Testis (tissue), 3 donors: ENCODE data around the gene COPG1. TPM values are rescaled to one million over a fixed set of nuclear protein-coding genes. Genes with fewer than 3 reads are reported as not detected.

ENCODE experiments used
- DNase-seq: peaks from one replicate; pipeline ENCODE4 v3.0.0-alpha.2; 2019
- H3K27ac ChIP-seq, 2 donors: fragments of 200-600 bp; sonication (generic); one replicate each; pipeline ENCODE4 v1.5.1; 2019
- H3K27me3 ChIP-seq: fragments of 200-600 bp; sonication (generic); one replicate; pipeline ENCODE4 v1.5.1; 2019
- H3K36me3 ChIP-seq: fragments of 200-600 bp; sonication (generic); one replicate; pipeline ENCODE4 v1.5.1; 2017; ENCODE audit warnings: low read depth; ENCODE audit errors: missing control alignments
- H3K4me1 ChIP-seq: fragments of 200-600 bp; sonication (generic); one replicate; pipeline ENCODE4 v1.5.1; 2019
- H3K4me3 ChIP-seq, 2 donors: fragments of 200-600 bp; sonication (generic); one replicate each; pipeline ENCODE4 v1.5.1; 2017 to 2019
- H3K9me3 ChIP-seq: fragments of 200-600 bp; sonication (generic); one replicate; pipeline ENCODE4 v1.5.1; 2017
- POLR2A ChIP-seq: fragments of 450-650 bp; IDR thresholded peaks from one replicate; pipeline ENCODE4 v1.6.1; 2017; ENCODE audit warnings: antibody characterized with exemption, mild to moderate bottlenecking, moderate library complexity
- WGBS, 2 donors: methylation state at CpG; one replicate each; pipeline ENCODE4 v1.1.5; 2018; 5-methylcytosine and 5-hydroxymethylcytosine counted together
- intact Hi-C: fragments of 100-400 bp; cut with DNase I; formaldehyde crosslinking; loops from one replicate; pipeline ENCODE4 v1.15.1; 2023; ENCODE audit warnings: low total_unique reads
- polyA plus RNA-seq: library from polyadenylated mRNA; stranded (reverse); fragments of 350-450 nt; fragmentation: Illumina TruSeq; extraction: RNeasy Lipid Tissue Mini Kit (QIAGEN cat#74804); gene quantifications from one replicate; pipeline ENCODE4 v1.2.3, GENCODE V29; 2014; ENCODE audit warnings: low read depth, low replicate concordance; ENCODE audit not compliant: insufficient read depth
- total RNA-seq, 2 donors: library from RNA; depleted of rRNA; stranded (reverse); fragments of >200 nt; gene quantifications; one replicate each; pipeline ENCODE4 v1.2.3, GENCODE V29; 2016
- TF ChIP-seq, protein P1 (sequence below), 3 experiments: fragments of 450-650 bp in 2 of 3; fragments of 200-600 bp in 1 of 3; sonication (generic) in 1 of 3; IDR thresholded peaks; one replicate each; pipeline ENCODE4 v1.5.1; 2016 to 2019; ENCODE audit warnings: antibody characterized with exemption in 3 of 3, mild to moderate bottlenecking in 2 of 3, moderate library complexity in 1 of 3

COPG1 gene
- total and polyA plus RNA-seq, 3 donors from 2014 or later: 94.5 to 113 (median 98.2) TPM

DNA sequence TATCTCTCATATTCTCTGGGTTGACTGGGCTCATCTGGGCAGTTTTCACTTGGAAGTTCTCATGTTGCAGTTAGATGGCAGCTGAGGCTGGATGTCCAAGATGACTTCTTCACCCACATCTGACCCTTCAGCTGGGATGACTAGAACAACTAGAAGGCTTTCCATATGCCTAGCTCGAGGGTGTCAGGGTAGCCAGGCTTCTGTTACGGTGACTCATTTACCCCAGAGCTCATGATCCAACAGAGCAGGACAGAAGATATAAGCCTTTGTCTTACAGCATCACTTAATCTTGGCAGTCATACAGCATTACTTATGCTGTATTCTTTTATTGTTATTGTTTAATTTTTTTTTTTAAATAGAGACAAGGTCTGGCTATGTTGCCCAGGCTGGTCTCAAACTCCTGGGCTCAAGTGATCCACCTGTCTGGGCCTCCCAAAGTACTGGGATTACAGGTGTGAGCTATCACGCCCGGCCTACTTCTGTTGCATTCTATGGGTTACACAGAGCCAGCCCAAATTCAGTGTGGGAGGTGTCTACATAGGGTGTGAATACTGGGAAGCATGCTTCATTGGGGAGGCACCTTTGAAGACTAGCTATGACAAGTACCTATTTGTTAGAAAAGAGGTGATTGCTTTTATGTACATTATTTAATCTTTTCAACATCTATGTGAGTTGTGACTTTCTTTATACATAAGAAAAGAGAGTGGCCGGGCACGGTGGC, 40.0 kb downstream of the COPG1 start:
- H3K27me3 ChIP-seq: no peaks in the 10 kb centered on the region
- 83 to 97% methylated on average over 5 to 6 of the region's 6 CpGs for WGBS, 2 donors
- DNase-seq: no peak
- no peak overlapping the region for H3K4me3 ChIP-seq
- TF ChIP-seq, protein P1, sequence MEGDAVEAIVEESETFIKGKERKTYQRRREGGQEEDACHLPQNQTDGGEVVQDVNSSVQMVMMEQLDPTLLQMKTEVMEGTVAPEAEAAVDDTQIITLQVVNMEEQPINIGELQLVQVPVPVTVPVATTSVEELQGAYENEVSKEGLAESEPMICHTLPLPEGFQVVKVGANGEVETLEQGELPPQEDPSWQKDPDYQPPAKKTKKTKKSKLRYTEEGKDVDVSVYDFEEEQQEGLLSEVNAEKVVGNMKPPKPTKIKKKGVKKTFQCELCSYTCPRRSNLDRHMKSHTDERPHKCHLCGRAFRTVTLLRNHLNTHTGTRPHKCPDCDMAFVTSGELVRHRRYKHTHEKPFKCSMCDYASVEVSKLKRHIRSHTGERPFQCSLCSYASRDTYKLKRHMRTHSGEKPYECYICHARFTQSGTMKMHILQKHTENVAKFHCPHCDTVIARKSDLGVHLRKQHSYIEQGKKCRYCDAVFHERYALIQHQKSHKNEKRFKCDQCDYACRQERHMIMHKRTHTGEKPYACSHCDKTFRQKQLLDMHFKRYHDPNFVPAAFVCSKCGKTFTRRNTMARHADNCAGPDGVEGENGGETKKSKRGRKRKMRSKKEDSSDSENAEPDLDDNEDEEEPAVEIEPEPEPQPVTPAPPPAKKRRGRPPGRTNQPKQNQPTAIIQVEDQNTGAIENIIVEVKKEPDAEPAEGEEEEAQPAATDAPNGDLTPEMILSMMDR (IDR thresholded peaks at IDR 0.05): no peak
- no peaks in the 10 kb centered on the region for H3K9me3 ChIP-seq
- no peaks in the 10 kb centered on the region for H3K4me1 ChIP-seq
- H3K36me3 ChIP-seq: no peaks in the 10 kb centered on the region
- no peak overlapping the region for H3K27ac ChIP-seq
- intact Hi-C loops: no loop called here

DNA sequence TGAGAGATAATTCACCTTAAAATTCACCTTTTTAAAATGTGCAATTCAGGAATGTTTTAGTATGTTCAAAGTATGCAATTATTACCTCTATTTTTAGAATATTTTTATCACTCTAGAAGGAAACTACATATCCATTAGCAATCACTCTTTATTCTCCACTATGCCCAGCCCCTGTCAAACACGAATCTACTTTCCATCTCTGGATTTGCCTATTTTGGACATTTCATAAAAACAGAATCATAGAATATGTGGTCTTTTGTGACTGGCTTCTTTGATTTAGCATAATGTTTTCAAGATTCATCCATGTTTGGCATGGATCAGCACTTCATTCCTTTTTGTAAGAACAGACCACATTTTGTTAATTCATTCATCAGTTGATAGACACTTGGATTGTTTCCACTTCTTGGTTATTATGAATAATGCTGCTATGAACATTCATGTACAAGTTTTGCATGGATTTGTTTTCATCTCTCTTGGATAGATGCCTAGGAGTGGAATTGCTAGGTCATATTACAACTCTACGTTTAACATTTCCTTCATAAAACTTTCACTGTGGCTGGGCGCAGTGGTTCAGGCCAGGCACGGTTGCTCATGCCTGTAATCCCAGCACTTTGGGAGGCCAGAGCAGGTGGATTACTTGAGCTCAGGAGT, 42.0 kb downstream of the COPG1 start:
- 75 to 83% methylated on average over 4 of the region's 4 CpGs for WGBS, 2 donors
- Histone ChIP-seq H3K9me3 (no peaks in the 10 kb centered on the region), H3K4me3 (no peak overlapping the region), H3K27ac (no peak overlapping the region), H3K36me3 (no peaks in the 10 kb centered on the region), H3K4me1 (no peaks in the 10 kb centered on the region), H3K27me3 (no peaks in the 10 kb centered on the region)
- intact Hi-C loops: no loop called here
- TF ChIP-seq, protein P1 (IDR thresholded peaks at IDR 0.05): no peak
- TF ChIP-seq POLR2A: no peak
- DNase-seq: no peak

DNA sequence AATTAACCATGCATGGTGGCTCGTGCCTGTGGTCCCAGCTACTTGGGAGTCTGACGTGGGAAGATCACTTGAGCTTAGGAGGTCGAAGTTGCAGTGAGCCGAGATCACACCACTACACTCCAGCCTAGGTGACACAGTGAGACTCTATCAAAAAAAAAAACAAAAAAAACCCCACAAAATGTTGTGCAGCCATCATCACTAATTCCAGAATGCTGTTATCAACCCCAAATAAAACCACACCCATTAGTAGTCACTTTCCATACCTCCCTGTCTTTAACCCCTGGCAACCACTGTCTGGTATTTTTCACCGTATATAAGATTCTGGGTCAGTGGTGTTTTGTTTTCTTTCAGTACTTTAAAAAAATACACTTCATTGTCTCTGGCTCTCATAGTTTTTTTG, 45.9 kb downstream of the COPG1 start:
- intact Hi-C loops: no loop called here
- no peaks in the 10 kb centered on the region for H3K27me3 ChIP-seq
- 94 to 96% methylated on average over 5 of the region's 5 CpGs for whole genome bisulfite sequencing, 2 donors
- TF ChIP-seq, protein P1 (IDR thresholded peaks at IDR 0.05): no peak
- TF ChIP-seq POLR2A: no peak
- no peak overlapping the region for H3K4me3 ChIP-seq
- H3K9me3 ChIP-seq: no peaks in the 10 kb centered on the region
- no peaks in the 10 kb centered on the region for H3K4me1 ChIP-seq
- DNase-seq: no peak
- H3K27ac ChIP-seq: no peak overlapping the region
- no peaks in the 10 kb centered on the region for H3K36me3 ChIP-seq

DNA sequence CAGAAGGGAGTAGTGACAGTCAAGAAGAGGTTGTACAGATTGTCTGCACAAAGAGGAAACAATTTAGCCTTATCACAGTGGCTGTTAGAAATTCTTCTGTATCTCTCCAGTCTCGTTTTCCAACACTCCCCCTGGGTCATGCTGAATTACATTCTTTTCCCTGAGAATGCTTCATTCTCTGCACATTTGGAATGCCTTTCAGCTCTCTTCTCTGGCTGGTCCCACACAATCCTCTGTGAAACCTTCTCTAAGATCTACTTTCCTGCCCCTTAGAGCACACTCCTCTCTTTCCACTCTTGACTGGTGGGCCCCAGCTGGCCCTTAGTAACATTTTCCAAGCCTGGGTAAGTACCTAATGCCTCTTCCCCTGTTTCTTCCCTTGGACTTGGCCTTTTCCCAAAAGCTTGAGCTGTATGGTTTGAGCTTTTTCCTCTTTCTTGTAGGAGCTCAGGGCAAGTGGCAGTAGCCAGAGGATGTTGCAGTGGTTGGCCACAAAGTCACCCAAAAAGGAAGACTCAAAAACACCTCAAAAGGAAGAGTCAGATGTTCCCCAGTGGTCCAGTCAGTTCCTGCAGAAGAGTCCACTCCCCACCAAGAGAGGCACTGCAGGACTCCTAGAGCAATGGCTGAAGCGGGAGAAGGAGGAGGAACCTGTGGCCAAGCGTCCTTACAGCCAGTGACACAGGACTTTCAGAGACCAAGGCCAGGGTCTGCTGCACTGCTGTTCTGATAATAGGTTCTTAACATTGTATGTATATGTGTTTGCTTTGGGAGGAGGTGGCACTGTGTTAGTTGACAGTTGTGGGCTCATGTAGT, 54.9 kb downstream of the COPG1 start:
- 51 to 56% methylated on average over 3 of the region's 3 CpGs for WGBS, 2 donors
- intact Hi-C loops: no loop called here

More for the DNA sequence above, 54.9 kb downstream of the COPG1 start:
- H3K9me3 ChIP-seq: no peaks in the 10 kb centered on the region
- H3K27me3 ChIP-seq: no peaks in the 10 kb centered on the region
- H3K36me3 ChIP-seq: no peaks in the 10 kb centered on the region
- DNase-seq: no peak
- TF ChIP-seq POLR2A: no peak
- TF ChIP-seq, protein P1 (IDR thresholded peaks at IDR 0.05): no peak
- no peak overlapping the region for H3K4me3 ChIP-seq
- peaks cover 19% of the 10 kb centered on the region for H3K4me1 ChIP-seq
- peak overlapping the region; percentile 9 to 81 for H3K27ac ChIP-seq
